NCI-H345 (cell line): Measurements from ENCODE around the gene TSPAN32.
"Not testable (repeated sequence)": the region's sequence is repeated elsewhere in the genome, so short reads cannot be mapped to it uniquely, and the experiment has no call there.

Experiments
- DNase-seq: peaks from one replicate; lab custom pipeline; 2025; lab: John Stamatoyannopoulos, UW

The TSPAN32 gene

DNA sequence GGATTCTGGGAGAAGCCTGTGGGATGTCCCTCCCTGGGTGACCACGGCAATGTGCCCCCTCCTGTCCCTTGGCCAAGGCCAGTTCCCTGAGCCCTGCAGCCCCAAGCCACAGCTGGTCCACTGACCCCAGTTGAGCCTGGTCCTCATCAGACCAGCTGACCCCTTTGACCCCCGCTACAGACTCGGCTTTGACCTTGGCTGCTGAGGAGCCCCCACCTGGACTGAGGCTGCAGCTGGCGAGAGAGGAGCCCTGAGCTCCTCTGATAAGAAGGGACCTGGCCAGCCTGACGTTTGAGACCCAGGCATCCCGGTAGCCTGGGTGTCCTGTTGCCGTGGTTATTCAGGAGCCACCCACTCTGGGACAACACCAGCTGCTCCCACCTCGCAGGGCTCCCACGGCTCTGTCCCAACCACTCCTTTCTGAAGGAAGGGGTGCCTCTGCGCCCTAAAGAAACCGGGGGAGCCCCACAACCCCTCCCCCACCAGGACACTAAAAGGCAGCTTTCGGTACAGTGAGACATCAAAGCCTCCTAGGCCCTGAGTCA, 34.4 kb upstream of the TSPAN32 start:
- no peak for DNase-seq

GRCh38 chr11:2267851-2268728, 33.7 kb upstream of the TSPAN32 start:
- no peak for DNase-seq

- DNase-seq: no peak
Observed at GRCh38 chr11:2268729-2269600, 32.8 kb upstream of the TSPAN32 start.

DNA sequence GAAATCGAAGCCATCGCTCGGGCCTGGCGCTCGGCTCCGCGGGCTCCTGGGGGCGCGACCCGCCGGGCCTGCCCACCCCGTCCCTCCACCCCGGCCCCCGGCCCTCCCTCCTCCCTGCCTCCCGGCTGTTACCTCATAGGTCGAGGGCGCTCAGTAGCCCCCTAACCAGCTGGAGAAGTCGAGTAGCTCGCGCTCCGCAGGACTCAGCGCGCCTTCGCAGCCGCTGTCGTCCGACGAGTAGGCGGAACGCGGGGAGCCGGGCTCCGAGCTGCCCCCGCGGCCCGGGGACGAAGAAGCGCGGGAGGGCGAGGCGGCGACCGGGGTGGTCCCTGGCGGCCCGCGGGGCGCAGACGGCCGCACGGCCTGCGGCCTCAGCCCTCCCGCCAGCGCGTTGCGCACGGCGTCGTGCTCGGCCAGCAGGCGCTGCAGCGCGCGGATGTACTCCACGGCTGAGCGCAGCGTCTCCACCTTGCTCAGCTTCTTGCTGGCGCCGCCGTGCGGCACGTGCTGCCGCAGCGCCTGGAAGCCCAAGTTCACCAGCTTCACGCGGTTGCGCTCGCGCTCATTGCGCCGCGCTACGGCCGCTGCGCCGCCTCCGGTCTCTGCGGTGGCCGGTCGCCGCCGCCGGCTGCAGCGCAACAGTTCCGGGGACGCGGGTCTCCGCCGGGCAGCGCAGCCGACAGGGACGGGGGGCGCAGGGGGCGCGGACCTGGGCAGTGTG, 32.1 kb upstream of the TSPAN32 start:
- peak; percentile 60 for DNase-seq

GRCh38 chr11:2270322-2271076, 31.3 kb upstream of the TSPAN32 start, which contains the start of gene ASCL2:
Gene ASCL2 (minus strand): TSS chr11:2270588. CDS start chr11:2270332, 256 bp downstream.
- no peak for DNase-seq

DNA sequence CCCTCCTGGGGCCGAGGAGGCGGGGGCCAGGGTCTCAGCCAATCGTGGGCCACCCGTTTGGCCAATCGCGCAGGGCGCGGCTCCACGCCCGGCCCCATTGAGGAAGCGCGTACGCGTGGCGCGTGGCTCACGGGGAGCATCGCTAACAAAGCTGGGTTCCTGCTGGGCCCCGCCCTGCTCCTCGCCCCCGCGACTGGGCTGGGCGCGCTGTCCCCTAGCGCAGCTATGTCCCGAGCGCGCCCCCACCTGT, 30.8 kb upstream of the TSPAN32 start:
- DNase-seq: no peak

DNA sequence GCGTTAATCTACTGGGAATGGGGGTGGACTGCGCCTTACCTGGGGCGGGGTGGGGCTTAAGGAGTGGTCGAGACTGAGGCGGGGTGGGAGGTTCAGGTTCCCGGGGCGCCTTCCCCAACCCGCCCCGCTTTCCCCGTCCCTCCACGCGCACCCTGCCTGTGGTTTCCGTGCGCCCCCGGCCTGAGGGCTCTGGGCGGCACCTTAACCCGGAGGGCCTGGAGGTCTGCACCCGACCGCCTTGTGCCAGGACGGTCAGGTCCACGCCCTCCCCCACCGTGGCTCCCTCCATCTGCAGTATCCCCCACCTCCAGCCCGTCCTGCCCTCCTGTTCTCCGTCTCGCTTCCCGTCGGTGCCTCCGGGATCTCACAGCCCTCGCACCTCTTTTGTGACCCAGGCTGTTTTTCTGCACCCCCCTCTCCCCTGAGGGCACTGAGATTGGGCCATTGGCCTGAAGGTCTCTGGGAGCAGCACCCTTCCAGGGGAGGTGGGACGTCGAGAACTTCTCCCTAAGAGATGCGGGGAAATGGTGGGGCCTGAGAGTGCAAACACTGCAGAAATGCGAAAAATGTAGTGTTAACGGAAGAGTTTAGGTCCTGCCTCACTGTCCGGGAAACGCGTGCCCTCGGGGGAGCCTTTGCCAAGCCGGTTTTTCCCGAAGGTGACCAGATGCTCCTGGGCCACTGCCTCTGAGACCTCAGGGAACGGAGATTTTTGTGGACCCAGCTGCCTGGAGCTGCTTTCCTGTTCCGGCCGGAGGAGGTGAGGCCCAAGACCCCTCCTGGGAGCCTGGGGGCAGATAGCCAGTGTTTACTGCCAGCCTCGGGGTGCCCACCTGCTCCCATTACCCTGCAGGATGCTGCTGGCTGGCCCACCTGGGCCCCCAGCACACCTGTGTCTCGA, 30.2 kb upstream of the TSPAN32 start:
- DNase-seq: no peak

- no peak for DNase-seq
Observed at GRCh38 chr11:2272228-2272945, 29.4 kb upstream of the TSPAN32 start.

- DNase-seq: no peak
Observed at GRCh38 chr11:2272946-2273280, 28.9 kb upstream of the TSPAN32 start.

- DNase-seq: no peak
Observed at GRCh38 chr11:2273311-2273710, 28.5 kb upstream of the TSPAN32 start.

DNA sequence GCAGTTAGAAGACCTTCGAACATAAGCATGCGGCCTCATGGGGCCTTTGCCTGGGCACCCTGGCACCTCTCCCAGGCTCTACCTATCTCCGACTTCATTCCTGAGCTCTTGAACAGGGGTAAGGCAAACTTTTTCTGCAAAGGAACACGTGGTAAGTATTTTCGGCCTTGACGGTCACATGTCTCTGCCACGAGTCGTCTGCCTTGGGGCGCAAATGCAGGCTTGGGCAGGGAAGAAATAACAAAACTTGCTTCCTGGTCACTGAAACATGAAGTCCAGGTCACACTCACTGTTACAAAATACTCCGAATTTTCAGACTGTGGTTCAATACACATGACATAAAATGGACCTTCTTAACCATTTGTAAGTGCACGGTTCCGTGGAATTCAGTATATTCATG, 28.0 kb upstream of the TSPAN32 start:
- DNase-seq: no peak

DNA sequence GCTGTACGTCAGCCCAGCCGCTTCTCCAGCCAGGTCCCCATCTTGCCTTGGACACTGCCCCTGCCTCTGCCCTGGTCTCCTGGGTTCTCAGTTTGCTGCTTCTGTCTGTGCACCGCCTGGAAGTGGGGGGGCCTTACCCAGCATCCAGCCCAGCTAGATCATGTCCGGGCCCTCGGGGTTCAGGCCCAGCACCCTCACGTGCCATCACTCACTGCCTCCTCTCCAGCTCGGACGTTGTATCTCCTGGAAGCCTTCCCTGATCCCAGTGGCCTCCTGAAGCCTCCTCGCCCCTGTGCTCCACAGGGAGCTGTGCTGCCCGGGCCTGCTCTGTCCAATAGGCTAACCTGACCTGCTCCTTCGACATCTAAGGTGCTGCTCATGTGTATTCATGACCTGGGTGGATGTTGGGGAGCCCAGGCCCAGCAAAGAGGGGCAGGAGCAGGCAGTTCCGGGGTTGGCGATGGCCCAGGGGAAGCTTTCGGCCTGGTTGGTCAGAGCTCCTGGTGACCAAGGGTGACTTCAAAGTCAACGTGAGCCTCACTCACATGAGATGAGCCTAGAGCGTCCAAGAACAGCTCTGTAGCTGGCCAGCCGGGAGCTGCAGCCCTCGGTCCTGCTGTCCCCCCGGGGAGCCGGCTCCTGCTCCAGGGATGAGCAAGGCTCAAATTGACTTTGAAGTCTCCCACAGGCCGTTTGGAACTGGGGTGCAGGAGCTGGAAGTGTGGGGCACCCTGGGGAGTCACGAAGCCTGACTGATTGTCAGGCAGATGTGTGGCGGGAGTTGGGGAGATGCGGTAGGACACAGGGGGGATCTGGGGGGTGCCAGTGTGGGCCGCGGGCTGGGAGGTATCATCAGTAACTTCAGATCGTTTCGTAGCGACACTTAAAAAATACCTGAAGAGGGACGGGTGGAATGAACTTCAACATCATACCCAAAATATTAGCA, 26.2 kb upstream of the TSPAN32 start:
- DNase-seq: no peak

GRCh38 chr11:2276280-2277007, 25.4 kb upstream of the TSPAN32 start:
- no peak for DNase-seq

- no peak for DNase-seq
Observed at GRCh38 chr11:2277008-2277346, 24.8 kb upstream of the TSPAN32 start.

- DNase-seq: no peak
Observed at GRCh38 chr11:2277933-2278523, 23.8 kb upstream of the TSPAN32 start.

- DNase-seq: no peak
Observed at GRCh38 chr11:2280208-2280607, 21.6 kb upstream of the TSPAN32 start.

DNA sequence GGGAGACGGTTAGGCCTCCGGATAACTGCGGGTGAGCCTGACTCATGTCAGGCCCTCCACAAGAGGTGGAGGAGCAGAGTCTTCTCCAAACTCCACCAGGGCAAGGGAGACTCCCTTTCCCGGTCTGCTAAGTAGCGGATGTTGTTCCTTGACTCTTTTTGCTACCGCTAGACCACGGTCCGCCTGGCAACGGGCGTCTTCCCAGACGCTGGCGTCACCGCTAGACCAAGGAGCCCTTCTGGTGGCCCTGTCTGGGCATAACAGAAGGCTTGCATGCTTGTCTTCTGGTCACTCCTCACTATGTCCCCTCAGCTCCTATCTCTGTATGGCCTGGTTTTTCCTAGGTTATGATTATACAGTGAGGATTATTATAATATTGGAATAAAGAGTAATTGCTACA, 15.5 kb upstream of the TSPAN32 start:
- DNase-seq: not testable (repeated sequence)

GRCh38 chr11:2287091-2287490, 14.7 kb upstream of the TSPAN32 start:
- no peak for DNase-seq
